Neutrophil (primary cell): ENCODE data around the gene SNX17.
"Not testable (repeated sequence)": the region's sequence is repeated elsewhere in the genome, so short reads cannot be mapped to it uniquely, and the experiment has no call there.

Experiments
- H3K27ac ChIP-seq: fragments of 200-600 bp; sonication (generic); 2 replicates; pipeline ENCODE4 v1.5.1; 2016; ENCODE audit warnings: mild to moderate bottlenecking, moderate library complexity
- H3K27me3 ChIP-seq: fragments of 200-600 bp; sonication (generic); 2 replicates; pipeline ENCODE4 v1.6.0; 2016; ENCODE audit warnings: mild to moderate bottlenecking
- H3K36me3 ChIP-seq: fragments of 200-600 bp; sonication (generic); 2 replicates; pipeline ENCODE4 v1.5.1; 2017
- H3K4me1 ChIP-seq, 2 experiments: fragments of 200-600 bp in 1 of 2; sonication (generic) in 1 of 2; 1 replicate in 1 of 2; 2 replicates in 1 of 2; pipeline versions ENCODE4 v1.5.1 to v1.6.1; 2013 to 2016; ENCODE audit warnings: low read depth in 1 of 2, low read length in 1 of 2, mild to moderate bottlenecking in 1 of 2, moderate library complexity in 1 of 2; ENCODE audit not compliant: control insufficient read depth in 1 of 2, insufficient read depth in 1 of 2
- H3K4me3 ChIP-seq, 2 experiments: fragments of 200-600 bp in 1 of 2; sonication (generic) in 1 of 2; 1 replicate in 1 of 2; 2 replicates in 1 of 2; pipeline ENCODE4 v1.5.1; 2013 to 2016; ENCODE audit warnings: low read depth in 1 of 2, low read length in 1 of 2, mild to moderate bottlenecking in 1 of 2, moderate library complexity in 1 of 2
- H3K9me3 ChIP-seq: fragments of 200-600 bp; sonication (generic); 2 replicates; pipeline ENCODE4 v1.5.1; 2016
- CTCF ChIP-seq: fragments of 200-600 bp; sonication (generic); IDR thresholded peaks from 2 replicates; pipeline ENCODE4 v1.5.1; 2016; ENCODE audit warnings: antibody characterized with exemption

SNX17 gene

GRCh38 chr2:27351802-27352598 lies 18.4 kb upstream of the SNX17 start:
- Histone ChIP-seq H3K27ac (no peak overlapping the region), H3K4me1 (peaks cover 12 to 18% of the 10 kb centered on the region in 2 experiments), H3K36me3 (peaks cover 10% of the 10 kb centered on the region), H3K9me3 (no peaks in the 10 kb centered on the region), H3K4me3 (no peak overlapping the region), H3K27me3 (no peaks in the 10 kb centered on the region)
- TF ChIP-seq CTCF: no peak

- not testable (repeated sequence) for H3K4me3 ChIP-seq, H3K27me3 ChIP-seq, H3K9me3 ChIP-seq, H3K36me3 ChIP-seq, H3K27ac ChIP-seq
- H3K4me1 ChIP-seq: peaks cover 18 to 22% of the 10 kb centered on the region in 2 experiments
Measured at GRCh38 chr2:27353386-27353761, 17.0 kb upstream of the SNX17 start.

- TF ChIP-seq CTCF: no peak
- no peak overlapping the region for H3K4me3 ChIP-seq
- H3K4me1 ChIP-seq: peaks cover 18 to 22% of the 10 kb centered on the region in 2 experiments
- peaks cover 10% of the 10 kb centered on the region for H3K36me3 ChIP-seq
- H3K27me3 ChIP-seq: no peaks in the 10 kb centered on the region
- no peak overlapping the region for H3K27ac ChIP-seq
- no peaks in the 10 kb centered on the region for H3K9me3 ChIP-seq
Measured at GRCh38 chr2:27353762-27354596, 16.4 kb upstream of the SNX17 start.

- Histone ChIP-seq H3K4me1 (peaks cover 18 to 22% of the 10 kb centered on the region in 2 experiments), H3K27me3 (no peaks in the 10 kb centered on the region), H3K4me3 (no peak overlapping the region), H3K9me3 (no peaks in the 10 kb centered on the region), H3K36me3 (peaks cover 10% of the 10 kb centered on the region), H3K27ac (no peak overlapping the region)
- TF ChIP-seq CTCF: no peak
Measured at GRCh38 chr2:27354597-27354927, 15.9 kb upstream of the SNX17 start.

- peaks cover 18 to 22% of the 10 kb centered on the region in 2 experiments for H3K4me1 ChIP-seq
- no peak for TF ChIP-seq CTCF
- no peaks in the 10 kb centered on the region for H3K27me3 ChIP-seq
- H3K36me3 ChIP-seq: no peaks in the 10 kb centered on the region
- no peaks in the 10 kb centered on the region for H3K9me3 ChIP-seq
- H3K27ac ChIP-seq: peak overlapping the region; percentile 92
- H3K4me3 ChIP-seq: peak overlapping the region; percentile 89 to 94
Measured at GRCh38 chr2:27356056-27356381, 14.4 kb upstream of the SNX17 start.
